HG03571 (cell line): ENCODE results near the gene C19orf53.
A peak's percentile ranks its signal among the peaks of the same experiment; 100 is the strongest.
"Not testable (repeated sequence)": the region's sequence is repeated elsewhere in the genome, so short reads cannot be mapped to it uniquely, and the experiment has no call there.

Experiments
- ATAC-seq: cut with Tn5 transposase; IDR thresholded peaks from one replicate; pipeline ENCODE4 v1.9.1; 2021; ENCODE audit not compliant: unreplicated experiment

The C19orf53 gene

DNA sequence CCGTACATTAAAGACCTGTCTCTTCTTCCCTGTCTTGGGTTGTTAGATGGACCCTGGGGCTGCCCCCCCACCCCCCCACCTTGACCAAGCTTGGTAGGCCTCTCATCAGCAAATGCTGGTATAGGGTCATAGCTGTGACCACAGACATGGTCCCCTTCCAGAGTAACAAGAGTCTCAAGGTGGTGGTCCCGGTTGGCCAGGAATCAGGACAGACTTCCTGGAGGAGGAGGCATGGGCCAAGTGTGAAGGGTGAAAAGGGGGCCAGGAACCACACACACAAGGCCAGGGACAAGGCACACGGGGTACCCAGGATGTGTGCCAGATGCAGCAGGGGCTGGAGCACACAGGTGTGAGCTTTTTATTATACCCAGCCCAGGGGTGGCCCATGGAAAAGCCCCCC lies 11.0 kb upstream of the C19orf53 start:
- no peak for ATAC-seq

DNA sequence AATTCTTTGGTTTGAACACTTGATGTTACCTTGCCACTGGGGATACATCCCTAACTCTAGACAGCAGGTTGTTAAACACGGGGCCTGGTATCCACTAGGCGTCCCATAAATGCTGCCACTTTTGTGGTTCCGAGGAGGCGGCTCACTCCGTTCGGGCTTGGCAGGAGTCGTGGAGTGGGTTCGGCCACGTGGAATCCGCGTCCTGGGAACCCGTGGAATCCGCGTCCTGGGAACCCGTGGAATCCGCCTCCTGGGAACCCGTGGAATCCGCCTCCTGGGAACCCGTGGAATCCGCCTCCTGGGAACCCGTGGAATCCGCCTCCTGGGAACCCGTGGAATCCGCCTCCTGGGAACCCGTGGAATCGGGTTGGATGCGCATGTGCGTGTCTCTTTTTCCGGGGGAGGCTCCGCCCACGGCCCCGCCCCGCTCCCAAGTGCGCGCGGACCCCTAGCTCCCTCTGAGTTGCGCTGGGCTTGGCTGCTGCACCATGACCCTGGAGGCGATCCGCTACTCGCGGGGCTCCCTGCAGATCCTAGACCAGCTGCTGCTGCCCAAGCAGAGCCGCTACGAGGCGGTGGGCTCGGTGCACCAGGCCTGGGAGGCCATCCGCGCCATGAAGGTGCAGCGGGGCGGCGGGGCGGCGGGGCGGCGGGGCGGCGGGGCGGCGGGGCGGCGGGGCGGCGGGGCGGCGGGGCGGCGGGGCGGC lies 10.0 kb upstream of the C19orf53 start, which contains the start of gene MRI1:
Gene MRI1, plus strand, starts transcription at position 422 of the 707 bp plus-strand sequence. Its CDS starts 67 bp downstream, at position 489.
- ATAC-seq: peak; percentile 55

DNA sequence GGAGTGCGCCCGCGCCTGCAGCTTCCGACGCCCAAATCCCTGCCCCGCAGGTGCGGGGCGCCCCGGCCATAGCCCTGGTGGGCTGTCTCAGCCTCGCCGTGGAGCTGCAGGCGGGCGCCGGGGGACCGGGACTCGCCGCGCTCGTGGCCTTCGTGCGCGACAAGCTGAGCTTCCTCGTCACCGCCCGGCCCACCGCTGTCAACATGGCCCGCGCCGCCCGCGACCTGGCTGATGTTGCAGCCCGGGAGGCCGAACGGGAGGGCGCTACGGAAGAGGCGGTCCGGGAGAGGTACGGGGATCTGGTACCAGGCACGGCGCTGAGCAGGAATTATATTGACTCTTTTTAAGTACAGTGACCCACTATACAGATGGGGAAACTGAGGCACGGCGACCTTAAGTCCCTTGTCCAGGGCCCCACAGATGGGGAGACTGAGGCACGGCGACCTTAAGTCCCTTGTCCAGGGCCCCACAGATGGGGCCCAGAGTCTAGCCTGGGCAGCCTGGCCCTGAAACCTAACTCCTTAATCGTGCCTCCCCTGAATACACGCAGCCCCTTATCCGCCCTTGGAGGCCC lies 9.3 kb upstream of the C19orf53 start:
- no peak for ATAC-seq

DNA sequence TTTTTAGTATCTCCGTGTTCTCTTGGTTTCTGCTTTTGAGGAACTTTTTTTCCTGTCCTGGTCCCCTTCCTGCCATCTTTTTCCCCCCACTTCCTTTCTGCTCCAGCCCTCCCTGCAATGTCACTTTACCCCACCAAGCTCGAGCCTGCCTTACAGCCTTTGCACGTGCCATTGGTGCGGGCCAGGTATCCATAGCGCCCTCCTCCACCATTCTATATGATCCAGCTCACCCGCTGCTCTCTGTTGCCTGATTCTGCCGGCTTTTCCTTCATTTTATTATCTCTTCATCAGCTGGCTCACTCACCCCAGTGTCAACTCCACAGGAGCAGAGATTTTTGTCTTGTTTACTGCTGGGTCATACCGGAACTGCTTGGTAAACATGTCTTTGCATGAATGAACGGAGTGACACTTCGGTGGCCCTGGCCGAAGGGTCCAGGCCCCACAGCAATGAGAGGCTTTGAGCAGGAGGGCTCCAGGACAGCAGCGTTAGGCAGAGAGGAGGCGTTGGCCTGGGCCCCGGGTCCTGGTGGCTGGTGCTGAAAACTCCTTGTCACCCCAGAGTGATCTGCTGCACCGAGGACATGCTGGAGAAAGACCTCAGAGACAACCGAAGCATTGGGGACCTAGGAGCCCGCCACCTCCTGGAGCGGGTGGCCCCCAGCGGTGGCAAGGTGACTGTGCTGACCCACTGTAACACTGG lies 8.7 kb upstream of the C19orf53 start:
- no peak for ATAC-seq

DNA sequence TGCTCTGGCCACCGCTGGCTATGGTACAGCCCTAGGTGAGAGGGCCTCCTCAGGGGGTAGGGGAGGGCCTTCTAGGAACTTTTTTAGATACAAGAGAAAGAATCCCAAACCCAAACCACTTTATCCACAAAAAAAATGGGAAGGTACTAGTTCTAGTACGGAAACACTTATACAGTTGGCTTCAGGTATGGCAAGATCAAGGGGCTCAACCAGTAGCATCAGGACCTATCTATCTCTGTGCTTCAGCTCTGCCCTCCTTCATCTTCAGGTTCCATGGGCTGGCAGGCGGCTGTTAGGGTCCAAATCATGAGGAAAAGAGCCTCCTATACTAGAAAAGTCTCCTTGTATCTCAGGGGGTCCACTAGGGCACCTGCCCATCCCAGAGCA lies 8.2 kb upstream of the C19orf53 start:
- ATAC-seq: no peak

DNA sequence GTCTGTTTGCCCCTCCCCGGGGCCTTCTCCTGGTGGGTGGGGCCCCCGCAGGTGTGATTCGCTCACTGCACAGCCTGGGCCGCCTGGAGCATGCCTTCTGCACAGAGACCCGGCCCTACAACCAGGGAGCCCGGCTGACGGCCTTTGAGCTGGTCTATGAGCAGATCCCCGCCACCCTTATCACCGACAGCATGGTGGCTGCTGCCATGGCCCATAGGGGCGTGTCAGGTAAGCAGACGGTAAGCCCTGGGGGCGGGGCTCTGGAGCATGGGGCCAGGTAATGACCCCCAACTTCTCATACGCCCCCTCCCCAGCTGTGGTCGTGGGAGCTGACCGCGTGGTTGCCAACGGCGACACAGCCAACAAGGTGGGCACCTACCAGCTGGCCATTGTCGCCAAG lies 5.7 kb upstream of the C19orf53 start:
- ATAC-seq: no peak

DNA sequence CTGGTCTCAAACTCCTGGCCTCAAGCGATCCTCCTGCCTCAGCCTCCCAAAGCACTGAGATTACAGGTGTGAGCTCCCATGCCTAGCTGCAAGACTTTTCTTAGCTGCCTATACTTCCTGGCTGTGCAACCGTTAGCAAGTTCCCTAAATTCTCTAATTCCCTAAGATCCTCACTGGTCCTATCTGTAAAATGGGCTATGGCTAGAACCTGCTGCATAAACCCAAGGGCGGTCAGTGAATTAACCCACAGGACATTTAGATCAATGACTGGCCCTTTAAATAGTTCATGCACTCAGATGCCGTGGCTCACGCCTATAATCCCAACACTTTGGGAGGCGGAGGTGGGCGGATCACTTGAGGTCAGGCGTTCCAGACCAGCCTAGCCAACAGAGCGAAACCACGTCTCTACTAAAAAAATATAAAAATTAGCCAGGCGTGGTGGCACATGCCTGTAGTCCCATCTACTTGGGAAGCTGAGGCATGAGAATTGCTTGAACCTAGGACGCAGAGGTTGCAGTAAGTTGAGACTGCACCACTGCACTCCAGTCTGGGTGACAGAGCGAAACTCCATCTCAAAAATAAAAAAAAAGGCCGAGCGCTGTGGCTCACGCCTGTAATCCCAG lies 4.1 kb upstream of the C19orf53 start:
- no peak for ATAC-seq

DNA sequence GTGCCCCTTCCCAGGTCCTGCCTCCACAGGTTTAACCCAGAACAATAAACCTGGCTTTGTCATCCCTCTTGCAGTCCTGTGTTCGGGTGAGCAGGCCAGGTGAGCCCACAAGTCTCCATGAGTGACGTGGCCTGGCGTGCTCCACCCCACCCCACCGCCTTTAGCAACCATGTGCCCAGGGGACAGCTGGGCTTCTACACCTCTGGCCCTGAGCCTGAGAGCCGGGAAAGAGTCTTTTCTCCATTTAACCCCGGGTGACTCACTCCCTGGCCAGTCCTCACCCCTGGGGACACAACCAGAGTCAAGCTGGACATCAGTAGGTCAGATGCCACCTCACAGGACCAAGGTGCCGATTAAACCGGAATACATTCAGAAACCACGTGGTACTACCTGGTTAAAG lies 4.1 kb downstream of the C19orf53 start:
- no peak for ATAC-seq

DNA sequence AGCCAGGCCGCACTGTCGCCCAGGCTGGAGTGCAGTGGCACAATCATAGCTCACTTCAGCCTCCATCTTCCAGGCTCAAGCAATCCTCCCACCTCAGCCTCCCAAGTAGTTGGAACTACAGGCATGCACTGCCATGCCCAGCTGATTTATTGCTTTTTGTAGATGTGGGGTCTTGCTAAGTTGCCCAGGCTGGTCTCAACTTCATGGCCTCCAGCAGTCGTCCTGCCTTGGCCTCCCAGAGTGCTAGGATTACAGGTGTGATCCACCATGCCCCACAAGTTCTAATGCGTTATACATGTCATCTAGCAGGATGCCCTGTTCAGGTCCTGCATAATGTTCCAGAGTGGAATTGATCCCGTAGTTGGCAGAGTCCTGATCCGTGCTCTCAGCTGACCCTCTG lies 4.6 kb downstream of the C19orf53 start:
- no peak for ATAC-seq

DNA sequence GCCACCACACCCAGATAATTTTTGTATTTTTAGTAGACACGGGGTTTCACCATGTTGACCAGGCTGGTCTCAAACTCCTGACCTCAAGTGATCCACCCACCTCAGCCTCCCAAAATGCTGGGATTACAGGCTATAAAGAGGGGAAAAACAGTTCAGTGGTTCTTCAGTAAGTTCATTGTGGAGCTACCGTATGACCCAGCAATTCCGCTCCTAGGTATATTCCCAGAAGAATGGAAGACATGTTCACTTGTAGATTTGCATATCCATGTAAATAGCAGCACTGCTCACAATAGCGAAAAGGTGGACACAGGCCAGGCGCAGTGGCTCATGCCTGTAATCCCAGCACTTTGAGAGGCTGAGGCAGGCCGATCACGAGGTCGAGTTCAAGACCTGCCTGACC lies 5.5 kb downstream of the C19orf53 start:
- ATAC-seq: not testable (repeated sequence)

DNA sequence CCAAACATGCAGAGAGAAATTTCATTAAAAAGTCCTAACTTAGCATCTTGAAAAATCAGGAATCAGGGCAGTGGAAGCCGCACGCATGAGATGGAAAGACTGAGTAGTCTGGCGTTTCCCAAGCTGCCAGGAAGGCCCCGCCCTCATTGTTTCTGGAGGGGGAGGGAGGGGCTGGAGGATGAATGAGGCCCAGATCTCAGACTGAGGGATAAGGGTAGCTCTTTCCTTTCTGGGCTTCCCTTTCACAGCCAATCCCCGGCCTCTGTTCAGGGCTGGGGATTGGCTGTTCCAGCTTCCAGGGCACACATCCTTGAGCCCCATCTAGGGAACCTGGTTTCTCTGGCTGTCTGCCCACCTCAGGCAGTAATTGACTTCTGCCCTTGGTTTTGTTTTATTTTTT lies 7.3 kb downstream of the C19orf53 start:
- no peak for ATAC-seq

DNA sequence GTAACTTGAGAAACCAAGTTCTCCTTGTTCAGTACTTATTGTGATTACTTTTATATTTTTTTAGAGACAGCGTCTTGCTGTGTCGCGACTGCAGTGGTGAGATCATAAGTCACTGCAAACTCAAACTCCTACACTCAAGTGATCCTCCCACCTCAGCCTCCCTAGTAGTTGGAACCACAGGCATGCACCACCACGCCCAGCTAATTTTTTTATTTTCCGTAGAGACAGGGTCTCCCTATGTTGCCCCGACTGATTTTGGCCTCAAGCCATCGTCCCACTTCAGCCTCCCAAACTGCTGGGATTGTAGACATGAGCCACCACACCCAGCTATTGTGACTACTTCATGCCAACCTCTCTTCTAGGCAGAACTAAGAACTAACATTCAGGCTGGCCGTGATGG lies 8.3 kb downstream of the C19orf53 start:
- ATAC-seq: no peak

DNA sequence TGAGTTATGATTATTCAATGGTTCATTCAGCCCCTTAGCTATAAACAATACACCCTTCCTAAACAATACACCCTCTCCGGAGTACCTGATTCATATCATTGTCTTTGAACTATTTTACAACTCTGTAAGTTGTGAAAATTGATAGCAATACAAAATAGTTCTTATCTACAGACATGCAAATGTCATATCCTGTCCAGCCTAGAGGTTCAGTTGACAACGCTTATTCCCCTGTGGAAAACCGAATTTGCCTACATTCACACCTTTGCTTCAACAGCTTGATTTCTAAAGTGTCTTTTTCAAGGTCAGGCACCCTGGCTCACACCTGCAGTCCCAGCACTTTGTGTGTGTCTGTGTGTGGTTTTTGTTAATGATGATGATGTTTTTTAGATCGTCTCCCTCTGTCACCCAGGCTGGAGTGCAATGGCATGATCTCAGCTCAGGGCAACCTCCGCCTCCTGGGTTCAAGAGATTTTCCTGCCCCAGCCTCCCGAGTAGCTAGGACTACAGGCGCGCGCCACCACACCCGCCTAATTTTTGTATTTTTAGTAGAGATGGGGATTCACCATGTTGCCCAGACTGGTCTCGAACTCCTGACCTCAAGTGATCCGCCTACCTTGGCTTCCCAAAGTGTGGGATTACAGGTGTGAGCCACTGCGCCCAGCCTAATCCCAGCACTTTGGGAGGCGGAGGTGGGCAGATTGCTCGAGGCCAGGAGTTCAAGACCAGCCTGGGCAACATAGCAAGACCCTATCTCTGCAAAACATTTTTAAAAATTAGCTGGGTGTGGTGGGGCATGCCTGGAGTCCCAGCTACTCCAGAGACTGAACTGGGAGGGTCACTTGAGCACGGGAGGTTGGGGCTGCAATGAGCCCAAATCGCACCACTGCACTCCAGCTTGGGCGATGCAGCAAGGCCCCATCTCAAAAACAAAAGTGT lies 9.6 kb downstream of the C19orf53 start:
- no peak for ATAC-seq

DNA sequence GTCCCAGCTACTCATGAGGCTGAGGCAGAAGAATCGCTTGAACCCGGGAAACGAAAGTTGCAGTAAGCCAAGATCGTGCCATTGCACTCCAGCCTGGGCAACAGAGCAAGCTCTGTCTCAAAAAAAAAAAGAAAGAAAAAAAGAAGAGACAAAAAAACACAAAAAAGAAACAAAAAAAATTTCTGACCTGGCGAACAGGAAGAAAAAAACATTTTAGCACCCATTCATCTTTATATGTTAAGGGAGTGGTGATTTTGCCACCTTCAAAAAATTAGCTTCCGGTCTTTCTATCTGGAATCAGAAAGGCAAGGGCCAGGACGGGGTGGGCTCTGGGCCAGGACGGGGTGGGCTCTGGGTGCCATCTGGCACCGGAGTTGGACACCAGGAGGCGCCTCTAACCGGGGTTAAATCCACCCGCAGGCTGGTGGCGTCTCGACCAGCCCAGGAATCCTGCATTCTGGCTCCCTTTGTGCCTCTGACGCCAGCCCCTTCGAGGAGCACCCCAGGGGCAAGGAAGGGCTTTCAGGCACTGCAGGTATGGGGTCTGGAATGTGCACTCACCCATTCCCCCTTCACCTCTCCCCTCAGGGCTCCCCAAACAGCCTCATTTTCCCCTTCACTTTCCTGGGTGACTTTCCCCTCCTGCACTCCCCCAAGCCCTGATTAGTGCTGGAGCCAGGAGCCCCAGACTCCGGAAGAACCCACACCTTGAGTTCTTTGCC lies 10.6 kb downstream of the C19orf53 start:
- no peak for ATAC-seq

DNA sequence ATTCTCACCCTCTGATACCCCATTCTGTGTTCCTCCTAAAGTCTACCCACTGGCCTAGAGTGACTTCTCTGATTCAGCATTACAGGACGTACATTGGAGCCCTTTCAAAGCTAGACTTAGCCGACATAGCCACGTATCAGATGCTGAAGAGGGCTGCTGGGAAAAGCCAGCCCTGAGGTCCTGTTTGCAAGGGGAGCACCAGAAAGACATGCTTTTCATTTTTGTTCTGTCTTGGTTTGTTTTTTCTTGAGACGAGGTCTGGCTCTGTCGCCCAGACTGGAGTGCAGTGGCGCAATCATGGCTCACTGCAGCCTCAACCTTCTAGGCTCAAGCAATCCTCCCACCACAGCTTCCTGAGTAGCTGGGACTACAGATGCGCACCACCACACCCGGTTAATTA lies 14.7 kb downstream of the C19orf53 start:
- ATAC-seq: no peak

DNA sequence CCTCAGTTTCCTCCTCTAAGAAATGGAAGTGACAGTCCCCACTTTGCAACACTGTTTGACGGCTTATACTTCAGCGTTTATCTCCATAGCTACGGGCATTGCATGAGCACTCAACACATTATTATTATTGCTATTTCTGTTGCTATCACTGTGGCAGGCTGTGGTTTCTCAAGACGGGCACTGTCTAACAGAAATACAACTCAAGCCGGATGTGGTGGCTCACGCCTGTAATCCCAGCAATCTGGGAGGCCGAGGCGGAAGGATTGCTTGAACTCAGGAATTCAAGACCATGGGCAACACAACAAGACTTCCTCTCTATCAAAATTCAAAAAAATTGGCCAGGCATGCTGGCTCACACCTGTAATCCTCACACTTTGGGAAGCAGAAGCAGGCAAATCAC lies 16.1 kb downstream of the C19orf53 start:
- ATAC-seq: no peak

DNA sequence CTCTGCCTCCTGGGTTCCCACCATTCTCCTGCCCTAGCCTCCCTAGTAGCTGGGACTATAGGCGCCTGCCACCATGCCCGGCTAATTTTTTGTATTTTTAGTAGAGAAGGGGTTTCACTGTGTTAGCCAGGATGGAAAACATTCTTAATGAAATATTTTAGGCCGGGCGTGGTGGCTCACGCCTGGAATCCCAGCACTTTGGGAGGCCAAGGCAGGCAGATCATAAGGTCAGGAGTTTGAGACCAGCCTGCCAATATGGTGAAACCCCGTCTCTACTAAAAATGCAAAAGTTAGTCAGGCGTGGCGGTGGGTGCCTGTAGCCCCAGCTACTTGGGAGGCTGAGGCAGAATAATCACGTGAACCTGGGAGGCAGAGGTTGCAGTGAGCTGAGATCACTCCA lies 19.1 kb downstream of the C19orf53 start:
- not testable (repeated sequence) for ATAC-seq

DNA sequence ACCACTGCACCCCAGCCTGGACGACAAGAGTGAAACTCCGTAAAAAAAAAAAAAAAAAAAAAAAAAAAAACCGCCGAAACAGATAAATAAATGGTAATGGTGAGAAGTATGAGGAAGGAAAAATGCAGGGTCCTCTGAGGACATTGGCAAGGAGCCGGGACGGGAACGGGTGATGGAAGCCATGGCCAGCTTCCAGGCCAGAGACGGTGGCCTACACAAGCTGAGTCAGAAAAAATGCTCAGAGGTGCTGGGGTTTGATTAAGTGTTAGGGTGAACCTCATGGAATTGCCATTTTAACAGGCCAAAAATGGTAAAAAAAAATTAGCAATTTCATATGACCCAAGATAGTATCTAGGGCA lies 20.1 kb downstream of the C19orf53 start:
- ATAC-seq: no peak

DNA sequence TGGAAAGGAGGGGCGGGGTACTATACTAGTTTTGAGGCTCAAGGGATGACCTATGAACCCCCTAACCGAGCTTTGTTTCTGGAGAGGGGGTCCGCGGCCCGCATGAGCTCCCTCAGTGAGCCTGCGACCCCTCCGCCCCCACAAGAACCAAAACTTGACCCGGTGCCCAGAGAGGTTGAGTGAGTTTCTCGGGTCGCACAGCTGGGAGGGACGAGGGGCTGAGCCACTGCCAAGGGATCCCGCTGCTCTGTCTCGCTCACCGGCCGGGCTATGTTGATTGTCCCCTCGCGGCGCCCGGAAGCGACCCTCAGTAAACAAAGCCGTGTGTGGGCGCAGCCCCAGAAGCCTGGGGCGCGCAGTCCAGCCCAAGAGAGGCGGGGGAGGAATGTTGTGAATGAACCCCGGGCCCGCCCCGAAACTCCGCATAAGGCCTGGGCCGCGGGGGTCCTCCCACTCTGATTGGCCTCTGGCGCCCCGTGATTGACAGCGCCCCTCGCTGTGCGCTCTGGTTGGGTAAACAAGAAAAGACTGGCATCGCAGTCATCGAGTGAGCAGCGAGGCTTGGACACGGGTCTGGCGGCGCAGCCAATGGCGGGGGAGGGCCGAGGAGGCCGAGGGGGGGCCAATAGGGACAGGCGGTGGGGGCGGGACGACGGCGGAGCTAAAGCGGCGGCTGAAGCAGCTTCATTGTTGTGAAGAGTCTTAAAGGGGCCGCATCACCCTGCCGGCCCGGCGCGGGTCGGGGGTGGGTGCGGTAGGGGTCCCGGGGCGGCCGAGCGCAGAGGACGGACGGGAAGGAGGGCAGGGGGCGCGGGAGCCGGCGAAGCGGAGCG lies 20.7 kb downstream of the C19orf53 start, which contains the start of gene ZSWIM4:
Gene ZSWIM4, plus strand, starts transcription at position 687 of the 833 bp plus-strand sequence. CDS start 206 bp downstream, outside the sequence.
- ATAC-seq: peak; percentile 89
